ENCODE data around the gene TDRKH.

Gene TDRKH

GRCh38 chr1:151803915-151804314, 13.6 kb upstream of the TDRKH start:
- H3K27me3 ChIP-seq (ENCODE audit: insufficient read depth, low read length, poor library complexity, severe bottlenecking) = no peaks in the 10 kb centered on the region
- no peak for TF ChIP-seq CTCF (conservative IDR thresholded peaks at IDR 0.05; ENCODE audit: low read length)
- TF ChIP-seq EZH2phosphoT487 (IDR thresholded peaks at IDR 0.05; ENCODE audit: borderline replicate concordance) = no peak

GRCh38 chr1:151803164-151803563, 12.9 kb upstream of the TDRKH start:
- no peaks in the 10 kb centered on the region for H3K4me1 ChIP-seq (ENCODE audit: insufficient read depth, low read length, poor library complexity, severe bottlenecking)
- H4K20me1 ChIP-seq (ENCODE audit: insufficient read depth, low read length, poor library complexity, severe bottlenecking) = no peaks in the 10 kb centered on the region
- no peaks in the 10 kb centered on the region for H3K79me2 ChIP-seq (ENCODE audit: insufficient read depth, low read length)
- H3K9me3 ChIP-seq (ENCODE audit: insufficient read depth, low read depth, low read length) = no peaks in the 10 kb centered on the region
- TF ChIP-seq EZH2phosphoT487 (IDR thresholded peaks at IDR 0.05; ENCODE audit: borderline replicate concordance) (no peak), CTCF (conservative IDR thresholded peaks at IDR 0.05; ENCODE audit: low read length) (no peak)
- H3K4me2 ChIP-seq (ENCODE audit: low read depth, low read length, poor library complexity, severe bottlenecking) = no peak overlapping the region
- no peaks in the 10 kb centered on the region for H3K27me3 ChIP-seq (ENCODE audit: insufficient read depth, low read length, poor library complexity, severe bottlenecking)
- no peaks in the 10 kb centered on the region for H3K9me2 ChIP-seq (replicated peaks; ENCODE audit: low read depth, low read length)
- H3F3A ChIP-seq (ENCODE audit: low read depth) = no peaks in the 10 kb centered on the region
- no peak overlapping the region for H3K4me3 ChIP-seq (ENCODE audit: low read length, poor library complexity, severe bottlenecking)
- no peak overlapping the region for H3K9ac ChIP-seq (ENCODE audit: low read depth, low read length, poor library complexity, severe bottlenecking)
- no peaks in the 10 kb centered on the region for H3K36me3 ChIP-seq (ENCODE audit: insufficient read depth, low read length)
- no peak overlapping the region for H2AFZ ChIP-seq (ENCODE audit: low read length)

More at GRCh38 chr1:151803915-151804314, 13.6 kb upstream of the TDRKH start:
- no peaks in the 10 kb centered on the region for H3K9me3 ChIP-seq (ENCODE audit: insufficient read depth, low read depth, low read length)
- H3K4me3 ChIP-seq (ENCODE audit: low read length, poor library complexity, severe bottlenecking) = no peak overlapping the region
- no peaks in the 10 kb centered on the region for H4K20me1 ChIP-seq (ENCODE audit: insufficient read depth, low read length, poor library complexity, severe bottlenecking)
- no peaks in the 10 kb centered on the region for H3K36me3 ChIP-seq (ENCODE audit: insufficient read depth, low read length)
- H3K9ac ChIP-seq (ENCODE audit: low read depth, low read length, poor library complexity, severe bottlenecking) = no peak overlapping the region
- no peaks in the 10 kb centered on the region for H3K9me2 ChIP-seq (replicated peaks; ENCODE audit: low read depth, low read length)
- H3F3A ChIP-seq (ENCODE audit: low read depth) = no peaks in the 10 kb centered on the region
- H3K79me2 ChIP-seq (ENCODE audit: insufficient read depth, low read length) = no peaks in the 10 kb centered on the region
- no peak overlapping the region for H2AFZ ChIP-seq (ENCODE audit: low read length)
- H3K4me1 ChIP-seq (ENCODE audit: insufficient read depth, low read length, poor library complexity, severe bottlenecking) = no peaks in the 10 kb centered on the region
- H3K4me2 ChIP-seq (ENCODE audit: low read depth, low read length, poor library complexity, severe bottlenecking) = no peak overlapping the region

GRCh38 chr1:151802372-151802771, 12.1 kb upstream of the TDRKH start:
- Histone ChIP-seq H4K20me1 (ENCODE audit: insufficient read depth, low read length, poor library complexity, severe bottlenecking) (no peaks in the 10 kb centered on the region), H3K4me3 (ENCODE audit: low read length, poor library complexity, severe bottlenecking) (no peak overlapping the region), H3K9me3 (ENCODE audit: insufficient read depth, low read depth, low read length) (no peaks in the 10 kb centered on the region), H3K9ac (ENCODE audit: low read depth, low read length, poor library complexity, severe bottlenecking) (no peak overlapping the region), H3K27me3 (ENCODE audit: insufficient read depth, low read length, poor library complexity, severe bottlenecking) (no peaks in the 10 kb centered on the region), H3K4me2 (ENCODE audit: low read depth, low read length, poor library complexity, severe bottlenecking) (no peak overlapping the region), H3K79me2 (ENCODE audit: insufficient read depth, low read length) (no peaks in the 10 kb centered on the region), H3F3A (ENCODE audit: low read depth) (no peaks in the 10 kb centered on the region), H3K36me3 (ENCODE audit: insufficient read depth, low read length) (no peaks in the 10 kb centered on the region), H3K9me2 (replicated peaks; ENCODE audit: low read depth, low read length) (no peaks in the 10 kb centered on the region), H3K4me1 (ENCODE audit: insufficient read depth, low read length, poor library complexity, severe bottlenecking) (no peaks in the 10 kb centered on the region), H2AFZ (ENCODE audit: low read length) (no peak overlapping the region)
- TF ChIP-seq EZH2phosphoT487 (IDR thresholded peaks at IDR 0.05; ENCODE audit: borderline replicate concordance) (no peak), CTCF (conservative IDR thresholded peaks at IDR 0.05; ENCODE audit: low read length) (no peak)

Measured in Loucy (cell line).